CD14-positive monocyte (primary cell): ENCODE results near the gene PRODH2. TPM values are rescaled to one million over a fixed set of nuclear protein-coding genes. Genes with fewer than 3 reads are reported as not detected.

ENCODE experiments used
- DNase-seq, 3 donors: peaks; one replicate each; pipeline ENCODE4 v3.0.0-alpha.2; 2011 to 2022
- H2AFZ ChIP-seq: 2 replicates; pipeline ENCODE4 v1.6.0; 2012; ENCODE audit warnings: mild to moderate bottlenecking, low read depth, low read length, inconsistent platforms; ENCODE audit not compliant: insufficient read depth, poor library complexity, severe bottlenecking
- H3K27ac ChIP-seq, 2 donors: 1 replicate in 1 of 2; 2 replicates in 1 of 2; pipeline ENCODE4 v1.5.1; 2012 to 2013; ENCODE audit warnings: low read length in 2 of 2, control low read depth in 1 of 2, inconsistent platforms in 1 of 2, low read depth in 1 of 2, mild to moderate bottlenecking in 1 of 2
- H3K27me3 ChIP-seq, 2 donors: one replicate each; pipeline versions ENCODE4 v1.6.0 to v1.6.1; 2011 to 2013; ENCODE audit warnings: low read length in 2 of 2; ENCODE audit not compliant: control insufficient read depth in 2 of 2, insufficient read depth in 2 of 2
- H3K36me3 ChIP-seq, 2 donors: replicated peaks in 1 of 2; 1 replicate in 1 of 2; 2 replicates in 1 of 2; pipeline versions ENCODE4 v1.5.1 to v1.6.1; 2012 to 2013; ENCODE audit warnings: low read length in 2 of 2, control low read depth in 1 of 2, inconsistent platforms in 1 of 2, mild to moderate bottlenecking in 1 of 2; ENCODE audit not compliant: insufficient read depth in 2 of 2, control insufficient read depth in 1 of 2
- H3K4me1 ChIP-seq, 2 donors: 1 replicate in 1 of 2; 2 replicates in 1 of 2; pipeline versions ENCODE4 v1.5.1 to v1.6.1; 2012 to 2013; ENCODE audit warnings: low read length in 2 of 2, control low read depth in 1 of 2, inconsistent platforms in 1 of 2, mild to moderate bottlenecking in 1 of 2, moderate library complexity in 1 of 2; ENCODE audit not compliant: insufficient read depth in 2 of 2, control insufficient read depth in 1 of 2
- H3K4me2 ChIP-seq: replicated peaks from 2 replicates; pipeline ENCODE3; 2012; ENCODE audit warnings: low read length, moderate library complexity, mild to moderate bottlenecking; ENCODE audit not compliant: poor library complexity, severe bottlenecking; ENCODE audit errors: extremely low read depth
- H3K4me3 ChIP-seq, 3 experiments: fragments of 200-600 bp in 1 of 3; sonication (generic) in 1 of 3; replicated peaks in 1 of 3; 1 replicate in 2 of 3; 2 replicates in 1 of 3; pipeline ENCODE4 v1.5.1; 2011 to 2013; ENCODE audit warnings: low read length in 3 of 3, mild to moderate bottlenecking in 3 of 3, control low read depth in 2 of 3, low read depth in 2 of 3, inconsistent platforms in 1 of 3, moderate library complexity in 1 of 3
- H3K79me2 ChIP-seq: 2 replicates; pipeline ENCODE4 v1.6.0; 2012; ENCODE audit warnings: mild to moderate bottlenecking, control low read depth, inconsistent platforms, low read length, moderate library complexity; ENCODE audit not compliant: insufficient read depth
- H3K9ac ChIP-seq: 2 replicates; pipeline ENCODE4 v1.6.0; 2017; ENCODE audit warnings: low read length, mild to moderate bottlenecking; ENCODE audit not compliant: insufficient read depth, poor library complexity, severe bottlenecking
- H3K9me3 ChIP-seq, 2 donors: replicated peaks in 1 of 2; 1 replicate in 1 of 2; 2 replicates in 1 of 2; pipeline versions ENCODE4 v1.5.1 to v1.6.1; 2012 to 2013; ENCODE audit warnings: low read length in 2 of 2, control low read depth in 1 of 2; ENCODE audit not compliant: control insufficient read depth in 1 of 2, insufficient read depth in 1 of 2
- H4K20me1 ChIP-seq: 2 replicates; pipeline ENCODE4 v1.6.0; 2012; ENCODE audit warnings: mild to moderate bottlenecking, low read length, control low read depth, moderate library complexity; ENCODE audit not compliant: insufficient read depth
- H3K27ac Mint-ChIP-seq, 7 donors: one replicate each; pipeline ENCODE4 v1.8.0; 2020; ENCODE audit warnings: mild to moderate bottlenecking in 7 of 7, mixed read lengths in 7 of 7, moderate library complexity in 6 of 7, inconsistent platforms in 2 of 7
- H3K27me3 Mint-ChIP-seq, 3 donors: one replicate each; pipeline ENCODE4 v1.8.0; 2021 to 2022; ENCODE audit warnings: low read depth in 3 of 3, mild to moderate bottlenecking in 3 of 3, mixed read lengths in 3 of 3, moderate library complexity in 3 of 3, inconsistent platforms in 1 of 3
- H3K36me3 Mint-ChIP-seq, 2 donors: one replicate each; pipeline ENCODE4 v1.8.0; 2020; ENCODE audit warnings: mixed read lengths in 2 of 2, inconsistent platforms in 1 of 2, mild to moderate bottlenecking in 1 of 2
- H3K4me1 Mint-ChIP-seq: one replicate; pipeline ENCODE4 v1.8.0; 2020; ENCODE audit warnings: mild to moderate bottlenecking, mixed read lengths
- H3K4me3 Mint-ChIP-seq, 2 donors: one replicate each; pipeline ENCODE4 v1.8.0; 2020; ENCODE audit warnings: mild to moderate bottlenecking in 2 of 2, mixed read lengths in 2 of 2, moderate library complexity in 1 of 2
- H3K9me3 Mint-ChIP-seq, 7 donors: one replicate each; pipeline ENCODE4 v1.8.0; 2020 to 2022; ENCODE audit warnings: mixed read lengths in 7 of 7, mild to moderate bottlenecking in 6 of 7, moderate library complexity in 6 of 7, inconsistent platforms in 2 of 7
- WGBS: methylation state at CpG from one replicate; pipeline ENCODE4 v1.1.5; 2013; ENCODE audit warnings: missing lambda C conversion rate; ENCODE audit not compliant: insufficient coverage; 5-methylcytosine and 5-hydroxymethylcytosine counted together
- intact Hi-C, 2 donors: fragments of 100-400 bp; cut with micrococcal nuclease; formaldehyde crosslinking; loops; one replicate each; pipeline versions ENCODE4 v1.15.0 to v1.15.1; 2023
- polyA plus RNA-seq, 3 donors: library from polyadenylated mRNA; depleted of rRNA in 1 of 3; unstranded in 2 of 3; stranded (reverse) in 1 of 3; fragments of 300-500 nt in 2 of 3; fragments of >200 nt in 1 of 3; fragmentation: Illumina TruSeq in 2 of 3; gene quantifications; 1 replicate in 2 of 3; 2 replicates in 1 of 3; pipeline ENCODE4 v1.2.3, GENCODE V29; 2012 to 2021
- TF ChIP-seq, protein P1 (sequence below): fragments of 200-600 bp; IDR thresholded peaks from one replicate; pipeline ENCODE4 v1.8.0; 2022; ENCODE audit warnings: antibody characterized with exemption, mild to moderate bottlenecking

The PRODH2 gene
- polyA plus RNA-seq, 3 donors = not detected

GRCh38 chr19:35785339-35785627, 27.4 kb downstream of the PRODH2 start:
- intact Hi-C loops = no loop called here
- Histone ChIP-seq H3K4me3 (no peak overlapping the region), H3K4me1 (no peaks in the 10 kb centered on the region), H3K27me3 (no peaks in the 10 kb centered on the region), H3K79me2 (no peaks in the 10 kb centered on the region), H2AFZ (no peak overlapping the region), H4K20me1 (no peaks in the 10 kb centered on the region), H3K36me3 (peaks cover 28 to 38% of the 10 kb centered on the region in 2 donors), H3K27ac (no peak overlapping the region), H3K4me2 (no peak overlapping the region), H3K9ac (no peak overlapping the region), H3K9me3 (no peaks in the 10 kb centered on the region)
- DNase-seq = no peak
- Mint-ChIP-seq H3K27ac (peak overlapping the region in 1 of 7 donors; percentile 53), H3K4me3 (no peak overlapping the region), H3K27me3 (peaks cover 0 to 5% (median 0%) of the 10 kb centered on the region in 3 donors), H3K36me3 (peaks cover 29 to 53% of the 10 kb centered on the region in 2 donors), H3K9me3 (no peaks in the 10 kb centered on the region), H3K4me1 (no peaks in the 10 kb centered on the region)
- TF ChIP-seq, protein P1, sequence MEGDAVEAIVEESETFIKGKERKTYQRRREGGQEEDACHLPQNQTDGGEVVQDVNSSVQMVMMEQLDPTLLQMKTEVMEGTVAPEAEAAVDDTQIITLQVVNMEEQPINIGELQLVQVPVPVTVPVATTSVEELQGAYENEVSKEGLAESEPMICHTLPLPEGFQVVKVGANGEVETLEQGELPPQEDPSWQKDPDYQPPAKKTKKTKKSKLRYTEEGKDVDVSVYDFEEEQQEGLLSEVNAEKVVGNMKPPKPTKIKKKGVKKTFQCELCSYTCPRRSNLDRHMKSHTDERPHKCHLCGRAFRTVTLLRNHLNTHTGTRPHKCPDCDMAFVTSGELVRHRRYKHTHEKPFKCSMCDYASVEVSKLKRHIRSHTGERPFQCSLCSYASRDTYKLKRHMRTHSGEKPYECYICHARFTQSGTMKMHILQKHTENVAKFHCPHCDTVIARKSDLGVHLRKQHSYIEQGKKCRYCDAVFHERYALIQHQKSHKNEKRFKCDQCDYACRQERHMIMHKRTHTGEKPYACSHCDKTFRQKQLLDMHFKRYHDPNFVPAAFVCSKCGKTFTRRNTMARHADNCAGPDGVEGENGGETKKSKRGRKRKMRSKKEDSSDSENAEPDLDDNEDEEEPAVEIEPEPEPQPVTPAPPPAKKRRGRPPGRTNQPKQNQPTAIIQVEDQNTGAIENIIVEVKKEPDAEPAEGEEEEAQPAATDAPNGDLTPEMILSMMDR = no peak
- WGBS = 100% methylated on average over 1 of the region's 10 CpGs

GRCh38 chr19:35784503-35785338, 27.9 kb downstream of the PRODH2 start:
- Histone ChIP-seq H3K4me1 (no peaks in the 10 kb centered on the region), H4K20me1 (no peaks in the 10 kb centered on the region), H3K9me3 (no peaks in the 10 kb centered on the region), H2AFZ (no peak overlapping the region), H3K27ac (no peak overlapping the region), H3K27me3 (no peaks in the 10 kb centered on the region), H3K79me2 (no peaks in the 10 kb centered on the region), H3K4me2 (no peak overlapping the region), H3K4me3 (no peak overlapping the region), H3K9ac (no peak overlapping the region), H3K36me3 (peaks cover 31 to 44% of the 10 kb centered on the region in 2 donors)
- no peak overlapping the region for H3K4me3 Mint-ChIP-seq
- no peaks in the 10 kb centered on the region for H3K9me3 Mint-ChIP-seq
- TF ChIP-seq, protein P1 = no peak
- peaks cover 0 to 5% (median 0%) of the 10 kb centered on the region in 3 donors for H3K27me3 Mint-ChIP-seq
- intact Hi-C loops = no loop called here
- peaks cover 32 to 59% of the 10 kb centered on the region in 2 donors for H3K36me3 Mint-ChIP-seq
- 90% methylated on average over 24 of the region's 45 CpGs for WGBS
- no peak for DNase-seq
- no peak overlapping the region for H3K27ac Mint-ChIP-seq
- H3K4me1 Mint-ChIP-seq = no peaks in the 10 kb centered on the region
